IPS-18a (cell line): ENCODE data around the gene ANKRD40.

Source experiments
- H3K27ac ChIP-seq: one replicate; pipeline ENCODE4 v1.5.1; 2013; ENCODE audit warnings: low read length
- H3K27me3 ChIP-seq: one replicate; pipeline ENCODE4 v1.6.1; 2013; ENCODE audit warnings: mild to moderate bottlenecking, low read length; ENCODE audit not compliant: control insufficient read depth, insufficient read depth
- H3K36me3 ChIP-seq: one replicate; pipeline ENCODE4 v1.6.1; 2013; ENCODE audit warnings: low read depth, low read length; ENCODE audit not compliant: control insufficient read depth
- H3K4me1 ChIP-seq: one replicate; pipeline ENCODE4 v1.6.1; 2013; ENCODE audit warnings: low read depth, low read length; ENCODE audit not compliant: control insufficient read depth
- H3K4me3 ChIP-seq: one replicate; pipeline ENCODE4 v1.5.1; 2013; ENCODE audit warnings: low read length
- H3K9ac ChIP-seq: one replicate; pipeline ENCODE4 v1.6.1; 2013; ENCODE audit warnings: mild to moderate bottlenecking, low read length, moderate library complexity
- H3K9me3 ChIP-seq: one replicate; pipeline ENCODE4 v1.6.1; 2013; ENCODE audit warnings: low read depth, low read length; ENCODE audit not compliant: control insufficient read depth

The ANKRD40 gene

GRCh38 chr17:50675190-50675589, 32.5 kb downstream of the ANKRD40 start:
- no peak overlapping the region for H3K9ac ChIP-seq
- no peak overlapping the region for H3K27ac ChIP-seq
- H3K36me3 ChIP-seq = no peaks in the 10 kb centered on the region
- no peaks in the 10 kb centered on the region for H3K4me1 ChIP-seq
- H3K9me3 ChIP-seq = no peaks in the 10 kb centered on the region
- no peaks in the 10 kb centered on the region for H3K27me3 ChIP-seq
- no peak overlapping the region for H3K4me3 ChIP-seq

- Histone ChIP-seq H3K27me3 (no peaks in the 10 kb centered on the region), H3K27ac (no peak overlapping the region), H3K9ac (no peak overlapping the region), H3K36me3 (no peaks in the 10 kb centered on the region), H3K4me3 (no peak overlapping the region), H3K9me3 (no peaks in the 10 kb centered on the region), H3K4me1 (peaks cover 6% of the 10 kb centered on the region)
Measured at GRCh38 chr17:50672831-50673551, 34.7 kb downstream of the ANKRD40 start.

- peaks cover 6% of the 10 kb centered on the region for H3K4me1 ChIP-seq
Measured at GRCh38 chr17:50672071-50672470, 35.6 kb downstream of the ANKRD40 start.

GRCh38 chr17:50668838-50669581, 38.7 kb downstream of the ANKRD40 start:
- Histone ChIP-seq H3K27me3 (no peaks in the 10 kb centered on the region), H3K9ac (no peak overlapping the region), H3K4me1 (peaks cover 6% of the 10 kb centered on the region), H3K9me3 (no peaks in the 10 kb centered on the region), H3K36me3 (no peaks in the 10 kb centered on the region), H3K27ac (no peak overlapping the region), H3K4me3 (no peak overlapping the region)

More at GRCh38 chr17:50672071-50672470, 35.6 kb downstream of the ANKRD40 start:
- Histone ChIP-seq H3K27ac (no peak overlapping the region), H3K4me3 (no peak overlapping the region), H3K9ac (no peak overlapping the region), H3K27me3 (no peaks in the 10 kb centered on the region), H3K9me3 (no peaks in the 10 kb centered on the region), H3K36me3 (no peaks in the 10 kb centered on the region)

GRCh38 chr17:50668025-50668837, 39.5 kb downstream of the ANKRD40 start:
- Histone ChIP-seq H3K4me3 (no peak overlapping the region), H3K9ac (no peak overlapping the region), H3K27me3 (no peaks in the 10 kb centered on the region), H3K9me3 (no peaks in the 10 kb centered on the region), H3K36me3 (no peaks in the 10 kb centered on the region), H3K27ac (no peak overlapping the region), H3K4me1 (peaks cover 6% of the 10 kb centered on the region)

- Histone ChIP-seq H3K4me3 (no peak overlapping the region), H3K27me3 (no peaks in the 10 kb centered on the region), H3K36me3 (no peaks in the 10 kb centered on the region), H3K9ac (no peak overlapping the region), H3K4me1 (peaks cover 6% of the 10 kb centered on the region), H3K27ac (no peak overlapping the region), H3K9me3 (no peaks in the 10 kb centered on the region)
Measured at GRCh38 chr17:50667259-50668024, 40.3 kb downstream of the ANKRD40 start.

GRCh38 chr17:50666316-50666715, 41.4 kb downstream of the ANKRD40 start:
- no peak overlapping the region for H3K9ac ChIP-seq
- no peaks in the 10 kb centered on the region for H3K36me3 ChIP-seq
- H3K27me3 ChIP-seq = no peaks in the 10 kb centered on the region
- H3K4me1 ChIP-seq = peaks cover 10% of the 10 kb centered on the region
- no peak overlapping the region for H3K4me3 ChIP-seq
- H3K27ac ChIP-seq = no peak overlapping the region
- H3K9me3 ChIP-seq = no peaks in the 10 kb centered on the region

- Histone ChIP-seq H3K9ac (no peak overlapping the region), H3K27ac (no peak overlapping the region), H3K9me3 (no peaks in the 10 kb centered on the region), H3K4me3 (no peak overlapping the region), H3K4me1 (peaks cover 10% of the 10 kb centered on the region), H3K36me3 (no peaks in the 10 kb centered on the region), H3K27me3 (no peaks in the 10 kb centered on the region)
Measured at GRCh38 chr17:50665838-50666237, 41.9 kb downstream of the ANKRD40 start.

- Histone ChIP-seq H3K27me3 (no peaks in the 10 kb centered on the region), H3K27ac (no peak overlapping the region), H3K4me3 (no peak overlapping the region), H3K9ac (no peak overlapping the region), H3K36me3 (no peaks in the 10 kb centered on the region), H3K4me1 (peaks cover 10% of the 10 kb centered on the region), H3K9me3 (no peaks in the 10 kb centered on the region)
Measured at GRCh38 chr17:50664788-50665458, 42.8 kb downstream of the ANKRD40 start.

GRCh38 chr17:50663812-50664374, 43.8 kb downstream of the ANKRD40 start:
- peaks cover 10% of the 10 kb centered on the region for H3K4me1 ChIP-seq
- H3K27ac ChIP-seq = no peak overlapping the region
- H3K4me3 ChIP-seq = no peak overlapping the region
- H3K9me3 ChIP-seq = no peaks in the 10 kb centered on the region
- H3K27me3 ChIP-seq = no peaks in the 10 kb centered on the region
- H3K36me3 ChIP-seq = no peaks in the 10 kb centered on the region
- H3K9ac ChIP-seq = no peak overlapping the region
